Thyroid gland (tissue), 4 donors: ENCODE data around the gene ARMH1. TPM values are rescaled to one million over a fixed set of nuclear protein-coding genes. Genes with fewer than 3 reads are reported as not detected.

ENCODE experiments used
- DNase-seq, 2 donors: peaks; one replicate each; pipeline ENCODE4 v3.0.0-alpha.2; 2019
- H3K27ac ChIP-seq, 3 donors: fragments of 200-600 bp; sonication (generic); 1 replicate in 2 of 3; 2 replicates in 1 of 3; pipeline ENCODE4 v1.5.1; 2016 to 2019; ENCODE audit warnings: mild to moderate bottlenecking in 1 of 3, moderate library complexity in 1 of 3
- H3K27me3 ChIP-seq: fragments of 200-600 bp; sonication (generic); one replicate; pipeline ENCODE4 v1.5.1; 2019
- H3K36me3 ChIP-seq, 2 donors: fragments of 200-600 bp; sonication (generic); one replicate each; pipeline ENCODE4 v1.5.1; 2016 to 2019
- H3K4me1 ChIP-seq, 2 donors: fragments of 200-600 bp; sonication (generic); one replicate each; pipeline ENCODE4 v1.5.1; 2017 to 2019
- H3K4me3 ChIP-seq, 3 donors: fragments of 200-600 bp; sonication (generic); replicated peaks in 1 of 3; 1 replicate in 2 of 3; 2 replicates in 1 of 3; pipeline ENCODE4 v1.5.1; 2016; ENCODE audit warnings: mild to moderate bottlenecking in 1 of 3
- H3K9me3 ChIP-seq: fragments of 200-600 bp; sonication (generic); one replicate; pipeline ENCODE4 v1.5.1; 2017
- CTCF ChIP-seq, 6 experiments: fragments of 200-600 bp in 3 of 6; fragments of 450-650 bp in 3 of 6; sonication (generic) in 3 of 6; IDR thresholded peaks; one replicate each; pipeline ENCODE4 v1.5.1; 2016 to 2019; ENCODE audit warnings: antibody characterized with exemption in 6 of 6, mild to moderate bottlenecking in 2 of 6, inconsistent platforms in 1 of 6, moderate library complexity in 1 of 6
- POLR2A ChIP-seq, 2 donors: fragments of 450-650 bp; IDR thresholded peaks; one replicate each; pipeline ENCODE4 v1.6.1; 2017; ENCODE audit warnings: antibody characterized with exemption in 2 of 2, mild to moderate bottlenecking in 2 of 2, moderate library complexity in 1 of 2
- WGBS, 2 donors: methylation state at CpG; one replicate each; pipeline ENCODE4 v1.1.5; 2017; 5-methylcytosine and 5-hydroxymethylcytosine counted together
- intact Hi-C: fragments of 100-400 bp; cut with DNase I; formaldehyde crosslinking; loops from one replicate; pipeline ENCODE4 v1.15.1; 2023
- total RNA-seq, 4 donors: library from RNA; depleted of rRNA; stranded (reverse); fragments of >200 nt; gene quantifications; one replicate each; pipeline ENCODE4 v1.2.3, GENCODE V29; 2016

Gene ARMH1
- total RNA-seq, 4 donors from 2014 or later: 1.3 to 1.9 TPM; not detected in 2

GRCh38 chr1:44700573-44700972 lies 26.1 kb downstream of the ARMH1 start:
- no peaks in the 10 kb centered on the region for H3K27me3 ChIP-seq
- no peak overlapping the region for H3K27ac ChIP-seq
- H3K4me1 ChIP-seq: no peaks in the 10 kb centered on the region
- no peaks in the 10 kb centered on the region for H3K9me3 ChIP-seq
- 43 to 70% methylated on average over 1 of the region's 1 CpG for WGBS, 2 donors
- TF ChIP-seq POLR2A (IDR thresholded peaks at IDR 0.05) (no peak), CTCF (IDR thresholded peaks at IDR 0.05) (no peak)
- no peaks in the 10 kb centered on the region for H3K36me3 ChIP-seq
- H3K4me3 ChIP-seq: no peak overlapping the region
- DNase-seq: no peak
- intact Hi-C loops: no loop called here

GRCh38 chr1:44701141-44701573 lies 26.6 kb downstream of the ARMH1 start:
- Histone ChIP-seq H3K27me3 (no peaks in the 10 kb centered on the region), H3K36me3 (no peaks in the 10 kb centered on the region), H3K4me1 (no peaks in the 10 kb centered on the region), H3K4me3 (no peak overlapping the region), H3K27ac (no peak overlapping the region), H3K9me3 (no peaks in the 10 kb centered on the region)
- intact Hi-C loops: no loop called here
- 52 to 62% methylated on average over 7 of the region's 7 CpGs for WGBS, 2 donors
- DNase-seq: peak; percentile 58 to 61
- TF ChIP-seq POLR2A (IDR thresholded peaks at IDR 0.05) (no peak), CTCF (IDR thresholded peaks at IDR 0.05) (no peak)

GRCh38 chr1:44705470-44705869 lies 31.0 kb downstream of the ARMH1 start:
- no peaks in the 10 kb centered on the region for H3K9me3 ChIP-seq
- intact Hi-C loops: no loop called here
- H3K27ac ChIP-seq: no peak overlapping the region
- WGBS, 2 donors: 80 to 85% methylated on average over 6 of the region's 6 CpGs
- no peaks in the 10 kb centered on the region for H3K4me1 ChIP-seq
- TF ChIP-seq POLR2A (IDR thresholded peaks at IDR 0.05) (no peak), CTCF (IDR thresholded peaks at IDR 0.05) (no peak)
- H3K27me3 ChIP-seq: no peaks in the 10 kb centered on the region
- DNase-seq: no peak
- H3K4me3 ChIP-seq: no peak overlapping the region
- no peaks in the 10 kb centered on the region for H3K36me3 ChIP-seq

- Histone ChIP-seq H3K36me3 (no peaks in the 10 kb centered on the region), H3K27ac (no peak overlapping the region), H3K4me1 (no peaks in the 10 kb centered on the region), H3K9me3 (no peaks in the 10 kb centered on the region), H3K27me3 (no peaks in the 10 kb centered on the region), H3K4me3 (no peak overlapping the region)
- 73 to 76% methylated on average over 2 of the region's 2 CpGs for WGBS, 2 donors
- DNase-seq: no peak
- TF ChIP-seq CTCF (IDR thresholded peaks at IDR 0.05) (no peak), POLR2A (IDR thresholded peaks at IDR 0.05) (no peak)
- intact Hi-C loops: no loop called here
Observed at GRCh38 chr1:44705938-44706337, 31.4 kb downstream of the ARMH1 start.

GRCh38 chr1:44707112-44707881 lies 32.8 kb downstream of the ARMH1 start:
- WGBS, 2 donors: 81 to 83% methylated on average over 6 of the region's 6 CpGs

More at GRCh38 chr1:44707112-44707881, 32.8 kb downstream of the ARMH1 start:
- Histone ChIP-seq H3K9me3 (no peaks in the 10 kb centered on the region), H3K4me3 (no peak overlapping the region), H3K36me3 (no peaks in the 10 kb centered on the region), H3K27ac (no peak overlapping the region), H3K4me1 (no peaks in the 10 kb centered on the region), H3K27me3 (no peaks in the 10 kb centered on the region)
- no peak for TF ChIP-seq CTCF (IDR thresholded peaks at IDR 0.05)
- TF ChIP-seq POLR2A (IDR thresholded peaks at IDR 0.05): no peak
- DNase-seq: no peak
- intact Hi-C loops: no loop called here
